SH-SY5Y (cell line): ENCODE measurements around the gene MYO1E.

Experiments used
- GATA2 ChIP-seq: IDR thresholded peaks from 2 replicates; pipeline ENCODE4 v1.6.1; 2011; ENCODE audit warnings: mild to moderate bottlenecking, low read depth, low read length
- GATA3 ChIP-seq: IDR thresholded peaks from 2 replicates; pipeline ENCODE4 v1.6.1; 2011; ENCODE audit warnings: low read depth, mild to moderate bottlenecking, low read length, moderate library complexity

DNA sequence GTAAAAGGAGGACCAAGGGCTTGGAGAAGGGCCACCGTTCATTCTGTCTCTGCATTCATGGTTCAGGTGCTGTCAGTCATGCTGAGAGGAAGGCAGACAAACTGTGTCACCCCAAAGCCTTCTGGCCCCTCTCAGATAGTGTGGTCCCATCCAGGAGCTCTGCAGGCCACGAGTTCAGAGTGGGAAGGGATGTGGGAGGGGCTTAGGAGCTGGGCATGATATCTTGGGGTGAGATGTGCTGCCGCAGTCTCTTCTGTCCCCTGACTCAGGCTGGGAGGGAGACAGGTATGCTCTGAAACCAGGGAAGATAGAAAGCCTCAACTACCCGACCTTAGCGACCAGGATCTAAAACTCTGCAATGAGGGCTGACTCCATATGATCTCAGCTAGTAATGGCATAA is 19.6 kb upstream of the MYO1E start:
- no peak for TF ChIP-seq GATA3
- TF ChIP-seq GATA2: no peak
